ENCODE data around the gene FAM107B.

GRCh38 chr10:14698111-14698828 lies 76.4 kb downstream of the FAM107B start:
- no peak for TF ChIP-seq CTCF (IDR thresholded peaks at IDR 0.05)
- TF ChIP-seq POLR2A (IDR thresholded peaks at IDR 0.05): no peak

Data from uterus (tissue), 2 donors.